OCI-LY1 (cell line): ENCODE data around the gene CDH2.

ENCODE experiments used
- H2AFZ ChIP-seq: fragments of 200-600 bp; sonication (generic), shearing (Covaris generic); 2 replicates; pipeline ENCODE4 v1.6.0; 2014; ENCODE audit warnings: antibody characterized with exemption, mild to moderate bottlenecking, low read length
- H3F3A ChIP-seq: fragments of 200-600 bp; sonication (generic), shearing (Covaris generic); 2 replicates; pipeline ENCODE4 v1.6.0; 2014; ENCODE audit warnings: mild to moderate bottlenecking, antibody characterized with exemption, low read length, moderate library complexity; ENCODE audit not compliant: insufficient read depth
- H3K27ac ChIP-seq: fragments of 200-600 bp; sonication (generic); 2 replicates; pipeline ENCODE4 v1.5.1; 2014; ENCODE audit warnings: low read length, mixed run types, mild to moderate bottlenecking, low read depth; ENCODE audit not compliant: poor library complexity, severe bottlenecking
- H3K27me3 ChIP-seq: fragments of 200-600 bp; sonication (generic); 2 replicates; pipeline ENCODE4 v1.6.0; 2014; ENCODE audit warnings: antibody characterized with exemption, mild to moderate bottlenecking, low read length, moderate library complexity; ENCODE audit not compliant: insufficient read depth
- H3K36me3 ChIP-seq: fragments of 200-600 bp; sonication (generic); 2 replicates; pipeline ENCODE4 v1.6.1; 2014; ENCODE audit warnings: mild to moderate bottlenecking, antibody characterized with exemption, low read length, moderate library complexity, mixed read lengths; ENCODE audit not compliant: insufficient read depth
- H3K4me1 ChIP-seq: fragments of 200-600 bp; sonication (generic); 2 replicates; pipeline ENCODE4 v1.5.1; 2014; ENCODE audit warnings: mild to moderate bottlenecking, low read length, moderate library complexity; ENCODE audit not compliant: insufficient read depth, severe bottlenecking
- H3K4me2 ChIP-seq: fragments of 200-600 bp; sonication (generic), shearing (Covaris generic); 2 replicates; pipeline ENCODE4 v1.6.1; 2014; ENCODE audit warnings: low read length
- H3K4me3 ChIP-seq: fragments of 200-600 bp; sonication (generic); 2 replicates; pipeline ENCODE4 v1.5.1; 2014; ENCODE audit warnings: low read length, low read depth, mild to moderate bottlenecking, mixed read lengths; ENCODE audit not compliant: poor library complexity, severe bottlenecking
- H3K79me2 ChIP-seq: fragments of 200-600 bp; shearing (Covaris generic); 2 replicates; pipeline ENCODE4 v1.6.1; 2016; ENCODE audit warnings: mixed run types, low read length, mixed read lengths; ENCODE audit not compliant: insufficient read depth
- H3K9ac ChIP-seq: fragments of 200-600 bp; sonication (generic), shearing (Covaris generic); 2 replicates; pipeline ENCODE4 v1.6.1; 2014; ENCODE audit warnings: mild to moderate bottlenecking, low read length, mixed read lengths
- H3K9me2 ChIP-seq: fragments of 200-600 bp; sonication (generic), shearing (Covaris generic); 2 replicates; pipeline ENCODE4 v1.6.1; 2014; ENCODE audit warnings: low read depth, mild to moderate bottlenecking, low read length, mixed read lengths
- H3K9me3 ChIP-seq: fragments of 200-600 bp; shearing (Covaris generic); 2 replicates; pipeline ENCODE4 v1.6.1; 2014; ENCODE audit warnings: low read length, mixed read lengths
- H4K20me1 ChIP-seq: fragments of 200-600 bp; sonication (generic), shearing (Covaris generic); 2 replicates; pipeline ENCODE4 v1.6.0; 2016; ENCODE audit warnings: mild to moderate bottlenecking, low read length; ENCODE audit not compliant: insufficient read depth
- CTCF ChIP-seq: fragments of 200-600 bp; sonication (generic), shearing (Covaris generic); IDR thresholded peaks from 2 replicates; pipeline ENCODE4 v1.5.1; 2017; ENCODE audit warnings: mild to moderate bottlenecking, antibody characterized with exemption, low read length, moderate library complexity, mixed read lengths
- EZH2 ChIP-seq: fragments of 200-600 bp; sonication (generic), shearing (Covaris generic); IDR thresholded peaks from 2 replicates; pipeline ENCODE4 v1.8.0; 2017; ENCODE audit warnings: borderline replicate concordance, mixed run types, mild to moderate bottlenecking, antibody characterized with exemption, low read length, moderate library complexity, mixed read lengths

The CDH2 gene

GRCh38 chr18:28040211-28040610 is 136.7 kb downstream of the CDH2 start:
- Histone ChIP-seq H3K9me3 (no peaks in the 10 kb centered on the region), H4K20me1 (no peaks in the 10 kb centered on the region), H3K79me2 (no peaks in the 10 kb centered on the region), H3K9me2 (no peaks in the 10 kb centered on the region), H3K27me3 (no peaks in the 10 kb centered on the region), H3K27ac (no peak overlapping the region), H3F3A (no peaks in the 10 kb centered on the region), H3K36me3 (no peaks in the 10 kb centered on the region), H3K4me3 (no peak overlapping the region), H3K4me1 (no peaks in the 10 kb centered on the region), H3K4me2 (no peak overlapping the region), H3K9ac (no peak overlapping the region), H2AFZ (no peak overlapping the region)
- TF ChIP-seq CTCF, result no peak
- no peak for TF ChIP-seq EZH2

- H2AFZ ChIP-seq, result no peak overlapping the region
- H3K9me3 ChIP-seq, result no peaks in the 10 kb centered on the region
- H3K27me3 ChIP-seq, result no peaks in the 10 kb centered on the region
- no peaks in the 10 kb centered on the region for H3K79me2 ChIP-seq
- no peak overlapping the region for H3K4me3 ChIP-seq
- no peak overlapping the region for H3K4me2 ChIP-seq
- H3K9ac ChIP-seq, result no peak overlapping the region
- no peaks in the 10 kb centered on the region for H3K36me3 ChIP-seq
- H3K9me2 ChIP-seq, result no peaks in the 10 kb centered on the region
- no peaks in the 10 kb centered on the region for H3F3A ChIP-seq
- no peak overlapping the region for H3K27ac ChIP-seq
- no peak for TF ChIP-seq CTCF
- no peak for TF ChIP-seq EZH2
- no peaks in the 10 kb centered on the region for H4K20me1 ChIP-seq
- H3K4me1 ChIP-seq, result no peaks in the 10 kb centered on the region
Observed at GRCh38 chr18:28039691-28040090, 137.2 kb downstream of the CDH2 start.

GRCh38 chr18:28039078-28039477 is 137.9 kb downstream of the CDH2 start:
- H3K9me3 ChIP-seq, result no peaks in the 10 kb centered on the region
- H3K79me2 ChIP-seq, result no peaks in the 10 kb centered on the region
- H3K4me2 ChIP-seq, result no peak overlapping the region
- no peak overlapping the region for H3K9ac ChIP-seq
- H4K20me1 ChIP-seq, result no peaks in the 10 kb centered on the region
- no peak overlapping the region for H3K27ac ChIP-seq
- H3K4me1 ChIP-seq, result no peaks in the 10 kb centered on the region
- H3K27me3 ChIP-seq, result no peaks in the 10 kb centered on the region
- H2AFZ ChIP-seq, result no peak overlapping the region
- no peaks in the 10 kb centered on the region for H3F3A ChIP-seq
- TF ChIP-seq CTCF (no peak), EZH2 (no peak)
- H3K4me3 ChIP-seq, result no peak overlapping the region
- H3K36me3 ChIP-seq, result no peaks in the 10 kb centered on the region
- no peaks in the 10 kb centered on the region for H3K9me2 ChIP-seq
